ENCODE measurements around the gene GTPBP3. TPM values are rescaled to one million over a fixed set of nuclear protein-coding genes. Genes with fewer than 3 reads are reported as not detected.
"Not testable (repeated sequence)": the region's sequence is repeated elsewhere in the genome, so short reads cannot be mapped to it uniquely, and the experiment has no call there.

Gene GTPBP3
- polyA plus RNA-seq, 12 donors, result 6.7 to 22.0 (median 11.9) TPM; not detected in 1

GRCh38 chr19:17340871-17341357 is 3.6 kb downstream of the GTPBP3 start:
- DNase-seq, result no peak

GRCh38 chr19:17341386-17341785 is 4.0 kb downstream of the GTPBP3 start:
- DNase-seq, result no peak

GRCh38 chr19:17341845-17342244 is 4.5 kb downstream of the GTPBP3 start:
- no peak for DNase-seq

DNA sequence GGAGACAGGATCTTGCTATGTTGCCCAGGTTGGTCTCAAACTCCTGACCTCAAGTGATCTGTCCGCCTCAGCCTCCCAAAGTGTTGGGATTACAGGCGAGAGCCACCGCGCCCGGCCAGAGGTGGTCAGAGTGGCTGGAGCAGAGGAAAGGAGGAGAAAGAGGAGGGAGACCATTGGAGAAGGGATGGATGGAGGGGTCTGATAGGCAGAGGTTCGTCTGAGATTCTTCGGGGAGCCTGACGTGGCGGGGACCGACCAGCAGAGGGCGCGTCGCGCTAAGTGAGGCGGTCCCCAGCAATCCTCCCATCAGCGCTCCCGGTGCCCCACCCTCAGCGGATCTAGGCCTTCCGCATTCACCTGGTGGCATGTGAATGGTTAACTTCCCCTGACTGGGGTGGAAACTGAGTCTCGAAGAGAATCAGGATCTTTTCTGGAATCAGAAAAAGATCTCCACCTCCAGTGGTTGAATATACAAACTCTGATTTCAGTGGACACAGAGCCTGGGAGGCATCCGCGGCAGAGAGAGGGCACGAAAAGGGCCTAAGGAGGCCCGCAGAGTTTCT is 8.8 kb downstream of the GTPBP3 start:
- peak; percentile 73 for DNase-seq

DNA sequence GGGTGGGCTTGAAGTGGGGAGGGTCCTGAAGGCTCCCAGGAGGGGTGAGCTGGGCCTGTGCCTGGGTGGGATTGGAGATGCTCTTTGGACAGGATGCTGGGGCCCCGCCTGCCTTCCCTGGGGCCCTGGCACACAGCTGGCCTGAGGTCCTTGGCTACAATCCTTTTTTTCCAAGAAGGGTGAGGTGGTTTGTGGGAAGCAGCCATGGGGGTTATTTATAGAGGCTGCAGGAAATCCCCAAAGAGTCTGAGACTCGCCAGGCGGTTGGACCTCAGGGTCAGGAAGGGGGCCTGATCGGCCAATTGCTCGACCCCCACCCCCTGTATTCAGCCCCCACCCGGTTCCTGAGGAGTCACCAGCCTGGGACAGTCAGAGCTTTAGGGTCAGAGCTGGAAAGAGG is 10.0 kb downstream of the GTPBP3 start:
- DNase-seq, result no peak

GRCh38 chr19:17347877-17348276 is 10.5 kb downstream of the GTPBP3 start:
- no peak for DNase-seq

GRCh38 chr19:17348700-17349099 is 11.3 kb downstream of the GTPBP3 start:
- DNase-seq, result peak; percentile 66

DNA sequence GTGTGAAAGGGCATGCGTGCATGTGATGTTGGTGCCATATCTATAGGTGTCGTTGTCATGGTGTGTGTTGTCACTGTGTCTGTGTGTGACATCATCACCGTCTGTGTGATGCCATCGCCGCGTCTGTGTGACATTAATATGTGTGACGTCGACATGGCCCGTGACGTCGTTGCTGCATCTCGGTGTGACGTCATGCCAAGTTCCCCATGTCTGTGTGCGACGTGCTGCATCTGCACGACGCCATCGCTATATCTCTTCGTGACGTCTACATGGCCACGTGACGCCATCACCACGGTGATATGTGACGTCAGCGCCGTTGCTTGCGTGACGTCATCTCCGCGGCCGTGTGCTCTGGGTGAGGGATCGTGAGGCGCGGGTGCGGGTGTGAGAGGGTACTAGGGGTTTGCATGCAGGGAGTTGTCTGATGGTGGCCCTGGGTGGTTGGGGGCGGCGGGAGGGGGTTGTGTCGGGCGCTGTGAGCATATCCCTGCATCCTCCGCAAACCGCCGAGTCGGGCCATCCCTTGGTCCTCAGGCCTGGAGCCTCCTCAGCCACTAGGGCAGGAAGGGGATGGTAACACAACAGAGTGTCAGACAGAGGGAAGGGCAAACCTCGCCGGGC is 14.6 kb downstream of the GTPBP3 start:
- DNase-seq, result no peak

- DNase-seq, result no peak
Observed at GRCh38 chr19:17352608-17353280, 15.4 kb downstream of the GTPBP3 start.

DNA sequence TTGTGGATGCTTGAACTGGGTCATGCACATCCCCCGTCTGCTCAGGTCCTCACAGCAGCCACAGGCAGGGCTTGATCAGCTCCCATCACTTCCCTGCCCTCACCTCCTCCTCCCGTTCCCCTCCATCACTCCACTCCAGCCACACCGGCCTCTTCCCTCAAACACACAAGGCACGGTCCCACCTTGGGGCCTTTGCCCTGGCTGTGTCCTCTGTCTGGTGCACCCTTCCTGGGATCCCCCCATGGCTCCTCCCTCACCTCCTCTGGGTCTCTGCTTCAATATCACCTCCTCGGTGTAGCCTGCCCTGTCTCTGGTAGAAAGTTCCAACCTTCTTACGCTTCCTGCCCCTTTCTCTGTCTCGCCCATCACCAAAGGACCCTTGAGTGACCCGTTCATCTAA is 16.0 kb downstream of the GTPBP3 start:
- no peak for DNase-seq

- DNase-seq, result no peak
Observed at GRCh38 chr19:17357078-17357666, 19.8 kb downstream of the GTPBP3 start.

DNA sequence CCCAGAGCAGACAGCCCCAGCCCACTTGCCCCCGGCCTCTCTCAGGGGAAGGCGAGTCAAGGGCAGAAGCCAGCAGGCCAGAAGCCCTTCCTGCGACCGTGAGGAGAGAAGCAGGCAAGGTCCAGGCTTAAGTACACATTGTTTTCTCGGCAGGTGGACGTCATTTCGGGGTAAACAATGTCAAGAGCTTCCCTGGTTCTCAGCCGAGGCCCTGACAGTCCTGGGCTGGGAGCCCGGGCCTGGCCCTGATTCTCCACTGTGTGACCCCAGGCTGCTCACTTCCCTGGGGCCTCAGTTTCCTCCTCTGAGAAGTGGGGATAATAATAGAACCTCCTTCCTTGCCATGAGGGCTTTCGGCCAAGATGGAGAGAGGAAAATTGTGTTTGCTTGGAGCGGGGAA is 20.4 kb downstream of the GTPBP3 start:
- no peak for DNase-seq

DNA sequence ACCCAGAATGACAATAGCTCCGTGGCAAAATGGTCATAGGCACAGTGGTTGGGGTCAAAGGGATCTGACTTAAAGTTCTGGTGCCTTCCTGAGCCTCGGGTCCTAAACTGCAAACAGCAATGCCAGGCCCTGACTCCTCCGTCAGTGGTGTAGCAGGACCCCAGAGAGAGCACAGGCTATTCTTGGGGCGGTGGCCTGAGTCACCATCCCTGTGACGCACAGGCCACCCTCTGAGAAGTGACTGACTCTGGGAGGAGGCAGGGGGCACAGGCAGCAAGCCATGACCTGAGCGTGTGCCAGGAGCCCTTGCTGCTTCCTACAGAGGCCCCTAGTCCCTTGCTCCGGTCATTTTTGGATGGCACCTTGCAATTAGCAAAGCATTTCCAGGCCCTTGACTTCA is 21.0 kb downstream of the GTPBP3 start:
- DNase-seq, result no peak

GRCh38 chr19:17359905-17360800 is 22.8 kb downstream of the GTPBP3 start:
- no peak for DNase-seq

DNA sequence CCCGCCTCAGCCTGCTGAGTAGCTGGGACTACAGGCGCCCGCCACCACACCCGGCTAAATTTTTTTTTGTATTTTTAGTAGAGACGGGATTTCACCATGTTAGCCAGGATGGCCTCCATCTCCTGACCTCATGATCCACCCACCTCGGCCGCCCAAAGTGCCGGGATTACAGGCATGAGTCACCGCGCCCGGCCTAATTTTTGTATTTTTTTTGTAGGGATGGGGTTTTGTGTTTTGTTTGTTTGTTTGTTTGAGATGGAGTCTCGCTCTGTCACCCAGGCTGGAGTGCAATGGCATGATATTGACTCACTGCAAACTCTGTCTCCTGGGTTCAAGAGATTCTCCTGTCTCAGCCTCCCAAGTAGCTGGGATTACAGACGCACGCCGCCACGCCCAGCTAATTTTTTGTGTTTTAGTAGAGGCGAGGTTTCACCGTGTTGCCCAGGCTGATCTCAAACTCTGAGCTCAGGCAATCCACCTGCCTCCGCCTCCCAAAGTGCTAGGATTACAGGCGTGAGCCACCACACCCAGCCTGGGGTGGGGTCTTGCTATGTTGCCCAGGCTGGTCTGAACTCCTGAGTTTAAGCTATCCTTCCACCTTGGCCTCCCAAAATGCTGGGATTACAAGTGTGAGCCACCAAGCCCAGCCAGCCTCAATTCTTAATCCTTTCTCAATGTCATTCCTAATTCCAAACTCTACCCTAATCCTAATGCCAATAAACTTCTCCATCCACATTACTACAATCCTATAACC is 26.7 kb downstream of the GTPBP3 start:
- DNase-seq, result not testable (repeated sequence)

DNA sequence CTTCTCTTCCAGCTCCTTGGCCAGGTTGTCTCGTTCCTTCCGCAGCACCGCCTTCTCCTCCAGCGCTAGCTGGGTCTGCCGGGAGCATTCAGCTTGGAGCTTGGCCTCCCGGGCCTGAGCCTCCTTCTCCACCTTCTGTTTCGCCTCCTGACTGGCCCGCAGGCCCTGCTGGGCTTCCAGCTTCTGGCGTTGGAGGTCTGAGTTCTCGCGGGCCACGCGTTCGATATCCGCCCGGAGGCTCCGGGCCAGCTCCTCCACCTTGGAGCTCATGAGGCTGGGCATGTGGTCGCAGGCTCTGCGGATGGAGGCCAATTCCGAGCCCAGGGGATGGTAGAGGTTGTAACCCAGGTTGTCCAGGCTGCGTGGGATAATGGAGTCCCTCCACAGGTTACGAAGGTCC is 28.0 kb downstream of the GTPBP3 start:
- DNase-seq, result no peak

- peak; percentile 53 for DNase-seq
Observed at GRCh38 chr19:17370026-17370587, 32.8 kb downstream of the GTPBP3 start.

DNA sequence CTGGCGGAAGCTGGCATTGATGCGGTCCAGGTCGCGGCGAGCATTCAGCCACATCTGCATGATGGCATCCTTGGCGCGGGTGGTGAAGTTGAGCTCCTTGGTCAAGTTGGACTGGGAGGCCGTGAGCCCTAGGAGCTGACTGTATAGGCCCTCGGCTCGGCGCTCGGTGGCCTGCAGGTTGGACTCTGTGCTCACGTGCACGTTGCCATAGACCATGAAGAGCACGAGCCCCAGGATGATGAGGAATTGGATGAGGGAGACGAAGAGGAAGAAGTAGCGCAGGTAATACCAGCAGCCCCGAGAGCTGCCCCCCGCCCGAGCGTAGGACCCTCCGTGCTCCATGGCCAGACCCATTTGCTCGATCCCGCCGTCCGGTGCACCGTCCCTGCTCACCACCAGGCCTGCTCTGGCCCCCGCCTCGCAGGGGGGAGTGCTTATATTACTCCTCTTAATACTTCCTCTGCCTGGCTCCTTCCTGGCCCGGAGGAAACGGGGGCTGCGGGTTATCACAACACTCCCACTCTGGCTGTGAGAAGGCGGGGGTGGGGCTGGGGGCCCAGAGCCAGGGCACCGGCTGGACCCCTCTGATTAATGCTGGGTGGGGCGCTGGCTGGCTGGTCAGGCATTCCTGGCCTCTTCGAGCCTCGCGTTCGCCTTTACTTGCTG is 39.7 kb downstream of the GTPBP3 start, which contains the start of gene PLVAP:
TSS of gene PLVAP (minus strand) at position 408 of the 666 bp plus-strand sequence. CDS start at position 354, 54 bp downstream.
- no peak for DNase-seq

DNA sequence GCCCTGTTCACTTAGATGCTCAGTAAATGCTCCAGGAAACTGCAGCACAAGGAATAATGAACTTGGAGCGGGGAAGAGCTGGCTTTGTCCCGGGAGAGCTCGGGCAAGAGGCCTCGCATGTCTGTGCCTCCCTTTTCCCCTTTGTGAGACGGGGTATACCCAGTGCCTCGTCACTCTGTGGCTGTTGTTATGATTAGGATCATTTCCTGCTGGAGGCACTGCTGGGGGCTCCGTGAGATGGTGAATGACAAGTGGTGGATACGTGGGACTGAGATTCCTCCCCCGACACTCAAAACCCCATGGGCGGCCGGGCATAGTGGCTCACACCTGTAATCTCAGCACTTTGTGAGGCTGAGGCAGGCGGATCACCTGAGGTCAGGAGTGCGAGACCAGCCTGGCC is 40.9 kb downstream of the GTPBP3 start:
- no peak for DNase-seq

- no peak for DNase-seq
Observed at GRCh38 chr19:17379221-17379631, 41.9 kb downstream of the GTPBP3 start.
